HG02798 (cell line): Measurements from ENCODE around the gene AGBL2.
A peak's percentile ranks its signal among the peaks of the same experiment; 100 is the strongest.
"Not testable (repeated sequence)": the region's sequence is repeated elsewhere in the genome, so short reads cannot be mapped to it uniquely, and the experiment has no call there.

Experiments
- ATAC-seq: cut with Tn5 transposase; IDR thresholded peaks from one replicate; pipeline ENCODE4 v1.9.1; 2021; ENCODE audit warnings: mild to moderate bottlenecking; ENCODE audit not compliant: unreplicated experiment, poor library complexity

Gene AGBL2

DNA sequence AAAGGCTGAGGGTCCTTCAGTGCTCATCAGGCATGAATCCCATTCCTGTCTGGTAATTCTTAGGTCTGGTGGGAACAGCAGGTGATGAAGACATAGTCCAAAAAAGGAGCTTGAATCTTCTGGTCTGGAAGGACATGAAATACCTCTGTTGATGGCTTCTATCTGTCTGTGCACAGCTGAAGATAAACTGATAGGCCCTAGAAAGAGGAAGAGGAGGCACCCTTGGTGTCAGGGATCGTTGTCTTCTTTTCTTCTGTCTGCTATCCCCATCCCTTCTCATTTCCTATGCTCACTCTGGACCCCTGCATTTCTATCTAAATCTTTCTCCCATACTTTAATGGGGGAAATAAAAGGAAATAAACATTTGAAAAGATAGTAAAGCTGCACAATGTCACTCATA, 9.4 kb downstream of the AGBL2 start:
- no peak for ATAC-seq

DNA sequence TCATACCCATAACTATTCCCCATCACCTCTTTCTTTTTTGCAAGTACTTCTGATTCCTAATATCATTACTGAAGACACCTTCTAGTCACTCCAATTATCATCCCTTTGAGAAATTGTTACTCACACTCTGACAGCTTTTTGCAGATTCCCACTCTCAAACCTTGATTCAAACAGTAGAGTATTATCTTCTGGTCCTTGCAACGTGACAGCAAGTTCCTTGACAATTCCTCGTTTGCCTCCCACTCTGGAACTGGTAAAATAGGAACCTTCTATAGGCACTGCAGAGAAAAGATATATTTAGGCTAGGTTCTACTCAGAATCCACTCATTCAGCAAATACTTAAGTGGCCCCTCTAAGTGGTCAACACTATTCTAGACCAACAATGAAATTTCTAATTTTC, 23.2 kb downstream of the AGBL2 start:
- no peak for ATAC-seq

GRCh38 chr11:47689480-47689879, 25.7 kb downstream of the AGBL2 start:
- no peak for ATAC-seq

GRCh38 chr11:47688991-47689390, 26.2 kb downstream of the AGBL2 start:
- no peak for ATAC-seq

GRCh38 chr11:47688111-47688510, 27.1 kb downstream of the AGBL2 start:
- no peak for ATAC-seq

DNA sequence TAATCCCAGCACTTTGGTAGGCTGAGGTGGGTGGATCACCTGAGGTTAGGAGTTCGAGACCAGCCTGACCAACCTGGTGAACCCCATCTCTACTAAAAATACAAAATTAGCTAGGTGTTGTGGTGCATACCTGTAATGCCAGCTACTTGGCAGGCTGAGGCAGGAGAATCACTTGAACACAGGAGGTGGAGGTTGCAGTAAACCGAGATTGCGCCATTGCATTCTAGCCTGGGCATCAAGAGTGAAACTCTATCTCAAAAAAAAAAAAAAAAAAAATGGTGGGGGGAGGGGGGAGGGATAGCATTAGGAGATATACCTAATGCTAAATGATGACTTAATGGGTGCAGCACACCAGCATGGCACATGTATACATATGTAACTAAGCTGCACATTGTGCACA, 28.5 kb downstream of the AGBL2 start:
- not testable (repeated sequence) for ATAC-seq

GRCh38 chr11:47686151-47686550, 29.0 kb downstream of the AGBL2 start:
- no peak for ATAC-seq

DNA sequence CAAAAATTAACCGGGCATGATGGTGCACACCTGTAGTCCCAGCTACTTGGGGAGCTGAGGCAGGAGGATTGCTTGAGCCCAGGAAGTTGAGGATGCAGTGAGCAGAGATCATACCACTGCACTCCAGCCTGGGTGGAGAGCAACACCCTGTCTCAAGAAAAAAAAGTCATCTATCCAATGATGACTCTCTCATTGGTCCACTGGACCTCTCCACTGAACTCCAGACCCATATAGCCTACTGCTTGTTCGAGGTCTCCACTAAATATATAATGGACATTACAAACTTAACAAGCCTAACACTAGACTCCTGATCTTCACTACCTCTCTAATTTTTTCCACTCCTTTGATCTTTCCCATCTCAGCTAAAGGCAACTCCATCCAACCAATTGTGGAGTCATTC, 39.3 kb downstream of the AGBL2 start:
- ATAC-seq: no peak

- no peak for ATAC-seq
These were observed 42.9 kb downstream of the AGBL2 start for GRCh38 chr11:47672283-47672730.

DNA sequence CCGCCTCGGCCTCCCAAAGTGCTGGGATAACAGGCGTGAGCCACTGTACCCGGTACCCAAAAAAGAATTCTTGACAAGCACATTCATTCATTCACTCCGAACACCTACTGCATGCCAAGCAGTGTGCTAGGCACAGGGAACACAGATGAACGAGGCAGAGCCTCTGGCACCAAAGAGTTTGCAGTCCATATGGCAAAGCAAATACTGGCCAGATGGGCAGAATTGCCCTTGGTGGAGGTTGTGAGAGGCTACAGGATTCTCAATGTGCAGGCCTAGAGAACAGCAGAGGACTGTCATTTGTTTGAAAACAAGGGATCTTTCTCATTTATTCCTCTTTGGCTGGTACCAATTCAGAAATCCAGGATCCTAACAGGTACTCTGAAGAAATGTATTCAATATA, 45.3 kb downstream of the AGBL2 start:
- no peak for ATAC-seq

- no peak for ATAC-seq
These were observed 46.5 kb downstream of the AGBL2 start for GRCh38 chr11:47668665-47669064.

DNA sequence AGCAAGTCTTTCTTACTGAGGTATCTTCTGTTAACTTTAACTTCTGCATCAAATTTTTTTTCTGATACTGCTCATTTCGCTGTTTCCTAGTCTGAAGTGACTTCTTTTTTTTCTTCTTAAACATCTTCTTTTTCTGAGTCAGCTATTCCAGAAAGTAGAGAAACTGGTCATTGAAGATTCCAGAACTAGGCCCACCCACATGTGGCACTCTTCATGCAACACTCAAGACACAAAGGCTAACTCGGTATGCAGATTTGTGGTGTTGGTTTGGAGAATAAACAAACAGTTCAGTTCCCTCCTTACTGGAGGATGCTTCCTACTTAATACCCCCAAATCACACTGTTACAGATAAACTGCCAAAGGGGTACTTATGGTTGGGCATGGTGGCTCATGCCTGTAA, 47.6 kb downstream of the AGBL2 start:
- no peak for ATAC-seq

DNA sequence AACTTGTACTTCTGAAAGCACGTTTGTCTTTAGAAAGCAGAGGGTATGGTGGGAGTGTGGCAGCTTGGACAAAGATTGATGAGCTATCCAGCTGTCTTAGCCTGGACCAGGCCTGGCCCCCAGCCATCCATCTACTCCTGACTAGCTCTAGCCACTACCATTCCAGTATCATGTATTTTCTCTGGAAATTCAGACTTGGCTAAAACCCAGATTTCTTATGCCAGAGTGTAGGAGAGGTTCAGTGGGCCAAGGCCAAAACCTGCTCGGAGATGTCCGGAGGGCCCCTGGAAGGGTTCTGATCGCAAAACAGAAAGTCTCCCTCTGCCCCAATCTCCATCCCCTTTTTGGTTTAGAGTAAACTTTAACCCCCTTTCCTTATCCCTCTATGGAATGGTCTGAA, 48.0 kb downstream of the AGBL2 start:
- ATAC-seq: no peak

DNA sequence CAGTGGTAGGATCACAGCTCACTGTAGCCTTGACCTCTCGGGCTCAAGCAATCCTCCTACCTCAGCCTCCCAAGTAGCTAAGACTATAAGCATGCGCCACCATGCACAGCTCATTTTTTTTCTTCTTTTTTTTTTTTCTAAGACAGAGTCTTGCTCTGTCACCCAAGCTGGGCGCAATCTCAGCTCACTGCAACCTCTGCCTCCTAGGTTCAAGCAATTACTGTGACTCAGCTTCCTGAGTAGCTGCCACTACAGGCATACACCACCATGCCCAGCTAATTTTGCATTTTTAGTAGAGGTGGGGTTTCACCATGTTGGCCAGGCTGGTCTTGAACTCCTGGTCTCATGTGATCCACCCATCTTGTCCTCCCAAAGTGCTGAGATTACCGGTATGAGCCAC, 50.2 kb downstream of the AGBL2 start:
- not testable (repeated sequence) for ATAC-seq

- ATAC-seq: no peak
These were observed 53.9 kb downstream of the AGBL2 start for GRCh38 chr11:47661245-47661644.

DNA sequence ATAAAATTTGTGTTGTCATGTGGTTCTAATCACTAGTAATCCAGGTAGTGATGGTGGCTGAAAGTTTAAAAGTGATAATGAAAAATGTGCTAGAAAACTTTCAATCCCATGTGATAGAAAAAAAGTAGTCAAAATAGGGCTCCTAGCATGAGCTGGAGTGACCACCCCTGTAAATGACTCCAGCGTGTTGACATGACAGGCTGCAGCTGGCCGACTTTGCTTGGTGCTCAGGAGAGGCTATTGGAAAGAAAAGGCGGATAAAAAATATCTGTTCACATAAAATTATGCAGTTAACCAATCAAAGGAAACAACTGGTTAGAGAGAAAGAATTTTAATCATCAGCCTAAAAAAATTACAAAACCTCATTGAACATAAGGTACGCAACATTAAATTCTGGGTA, 55.9 kb downstream of the AGBL2 start:
- no peak for ATAC-seq

DNA sequence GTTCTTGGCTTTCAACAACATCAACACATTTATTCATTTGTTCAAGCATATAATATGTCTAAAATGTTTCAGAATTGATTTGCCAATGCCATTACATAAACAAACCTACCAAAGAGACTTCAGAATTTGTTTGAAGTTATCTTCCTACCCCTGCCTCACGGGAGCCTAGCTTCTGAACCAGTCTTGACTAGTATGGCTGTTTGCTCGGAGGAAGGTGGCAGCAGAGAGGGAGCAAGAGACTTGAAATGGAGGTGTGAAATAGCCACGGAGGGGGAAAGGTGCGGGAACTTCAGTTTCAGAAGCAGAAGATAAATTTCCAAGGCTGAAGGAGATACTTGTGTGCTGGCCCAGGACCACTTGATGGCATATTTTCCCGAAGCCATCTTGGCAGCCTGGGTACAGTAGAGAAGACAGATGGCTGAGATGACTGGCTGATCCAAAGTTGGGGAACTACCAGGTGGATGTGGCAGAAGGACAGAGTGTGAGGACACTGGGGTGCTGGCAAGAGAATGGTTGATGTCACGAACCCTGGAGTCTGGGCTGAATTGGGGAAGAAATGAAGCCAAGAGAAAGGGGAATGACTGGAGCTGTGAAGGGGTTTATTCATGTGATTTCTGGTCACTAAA, 58.8 kb downstream of the AGBL2 start:
- no peak for ATAC-seq

DNA sequence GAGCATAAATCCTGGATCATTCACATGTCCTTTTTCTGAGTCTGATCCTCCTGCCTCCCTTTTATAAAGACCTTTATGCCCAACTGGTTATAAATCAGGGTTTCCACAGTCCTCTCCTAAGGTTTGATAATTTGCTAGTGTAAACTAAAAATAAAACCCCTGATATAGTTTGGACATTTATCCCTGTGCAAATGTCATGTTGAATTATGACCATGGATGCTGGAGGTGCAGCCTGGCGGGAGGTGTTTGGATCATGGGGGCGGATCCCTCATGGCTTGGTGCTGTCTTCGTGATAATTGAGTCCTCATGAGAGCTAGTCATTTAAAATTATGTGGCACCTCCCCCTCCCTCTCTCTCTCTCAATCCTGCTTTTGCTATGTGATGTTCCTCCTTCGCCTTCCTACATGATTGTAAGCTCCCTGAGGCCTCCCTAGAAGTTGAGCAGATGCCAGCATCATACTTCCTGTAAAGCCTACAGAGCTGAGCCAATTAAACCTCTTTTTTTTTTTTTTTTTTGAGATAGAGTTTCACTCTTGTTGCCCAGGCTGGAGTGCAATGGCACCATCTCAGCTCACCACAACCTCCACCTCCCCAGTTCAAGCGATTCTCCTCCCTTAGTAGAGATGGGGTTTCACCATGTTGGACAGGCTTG, 63.2 kb downstream of the AGBL2 start:
- ATAC-seq: no peak

GRCh38 chr11:47649276-47649675, 65.9 kb downstream of the AGBL2 start:
- ATAC-seq: no peak

GRCh38 chr11:47646019-47646418, 69.2 kb downstream of the AGBL2 start:
- no peak for ATAC-seq

DNA sequence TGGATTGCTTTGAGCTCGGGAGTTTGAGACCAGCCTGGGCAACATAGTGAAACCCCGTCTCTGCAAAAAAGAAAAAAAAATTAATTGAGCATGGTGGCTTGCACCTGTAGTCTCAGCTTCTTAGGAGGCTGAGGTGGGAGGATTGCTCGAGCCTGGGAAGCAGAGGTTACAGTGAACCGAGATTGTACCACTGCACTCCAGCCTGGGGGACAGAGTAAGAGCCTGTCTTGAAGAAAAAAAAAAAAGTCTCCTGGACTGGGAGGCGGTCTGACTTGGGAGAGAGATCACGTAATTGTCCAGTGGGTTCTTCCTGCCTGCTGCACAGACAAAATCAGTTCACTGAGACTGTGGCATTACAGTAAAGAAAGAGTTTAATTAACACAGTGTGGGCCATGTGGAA, 69.7 kb downstream of the AGBL2 start:
- no peak for ATAC-seq

DNA sequence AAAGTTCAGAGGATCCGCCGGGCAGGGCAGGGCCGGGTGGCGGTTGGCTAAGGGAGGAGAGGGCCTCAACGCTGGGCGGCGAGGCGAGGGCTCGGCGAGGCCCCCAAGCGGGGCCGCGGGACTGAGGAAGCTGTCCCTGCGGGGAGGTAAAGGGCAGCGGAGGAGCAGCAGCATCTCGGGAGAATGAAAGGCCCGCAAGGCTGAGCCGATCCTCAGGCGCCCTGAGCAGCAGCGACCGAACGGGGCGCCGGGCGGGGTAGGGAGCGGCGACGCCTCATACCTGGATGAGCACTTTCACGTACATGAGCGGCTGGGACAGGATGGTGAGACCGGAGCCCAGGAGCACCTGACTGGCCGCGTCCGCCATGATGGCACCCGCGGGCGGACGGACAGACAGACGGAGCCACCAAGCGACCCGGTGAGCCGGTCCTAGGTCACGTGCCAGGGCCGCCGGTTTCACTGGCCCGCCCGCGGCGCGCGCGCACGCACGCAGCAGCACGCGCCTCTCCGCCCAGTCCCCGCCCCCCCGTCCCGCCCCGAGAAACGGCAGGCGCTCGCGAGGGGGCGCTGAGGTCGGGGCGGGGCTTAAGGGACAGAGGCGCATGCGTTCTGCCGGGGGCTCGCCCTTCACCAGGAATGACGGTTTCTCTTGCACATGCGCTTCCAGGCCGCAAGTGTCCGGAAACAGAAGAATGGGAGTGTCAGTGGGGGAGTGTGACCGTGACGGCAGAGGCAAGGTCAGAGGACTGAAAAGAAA, 72.9 kb downstream of the AGBL2 start, which contains the start of gene MTCH2:
Gene MTCH2 (minus strand): TSS at position 461 of the 757 bp plus-strand sequence. CDS start 94 bp downstream, at position 367.
- peak; percentile 95 for ATAC-seq
